ENCODE results near the gene FBXL4.

The FBXL4 gene

DNA sequence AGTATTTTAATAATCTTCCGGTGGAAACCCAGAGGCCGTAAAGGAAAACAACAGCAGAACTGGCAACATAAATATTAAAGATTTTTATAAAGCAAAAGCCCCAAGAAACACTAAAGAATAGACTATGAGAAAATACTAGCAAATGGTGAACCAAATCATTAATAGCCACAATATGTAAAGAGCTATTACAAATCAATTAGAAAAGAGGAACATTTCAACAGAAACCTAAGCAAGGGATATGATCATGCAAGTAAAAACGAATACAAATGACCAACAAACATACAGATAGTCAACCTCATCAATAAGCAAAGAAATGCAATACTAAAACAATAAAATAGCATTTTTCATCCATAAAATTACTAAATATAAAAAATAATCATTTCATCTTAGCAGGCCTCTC lies 3.6 kb downstream of the FBXL4 start:
- no peak overlapping the region for H2BK15ac ChIP-seq (ENCODE audit: low read depth, poor library complexity, severe bottlenecking)
- 83% methylated on average over 1 of the region's 3 CpGs for whole genome bisulfite sequencing
- no peak for DNase-seq
- H2AK5ac ChIP-seq (ENCODE audit: low read length, severe bottlenecking) = no peak overlapping the region
- no peak overlapping the region for H3K4me3 ChIP-seq (ENCODE audit: insufficient read depth in 1 of 2, low read depth in 1 of 2, low read length in 2 of 2)
- H4K8ac ChIP-seq (ENCODE audit: low read length) = no peak overlapping the region
- H3K18ac ChIP-seq (ENCODE audit: low read depth in 1 of 2, low read length in 2 of 2) = no peak overlapping the region
- peaks cover 12% of the 10 kb centered on the region for H3K9me3 ChIP-seq (ENCODE audit: control insufficient read depth, low read length)
- no peaks in the 10 kb centered on the region for H3K27me3 ChIP-seq (ENCODE audit: control insufficient read depth in 1 of 2, insufficient read depth in 1 of 2, low read length in 2 of 2)
- H3K4me2 ChIP-seq (ENCODE audit: low read length, poor library complexity, severe bottlenecking) = no peak overlapping the region
- no peak overlapping the region for H2BK5ac ChIP-seq (ENCODE audit: low read depth, low read length, poor library complexity, severe bottlenecking)
- no peak overlapping the region for H2BK12ac ChIP-seq (ENCODE audit: low read length in 2 of 2)
- no peak overlapping the region for H3K27ac ChIP-seq (ENCODE audit: low read length, poor library complexity, severe bottlenecking)
- H3K79me1 ChIP-seq (replicated peaks; ENCODE audit: low read length, poor library complexity, severe bottlenecking) = peaks cover 7% of the 10 kb centered on the region
- H2AFZ ChIP-seq (ENCODE audit: low read depth, low read length) = no peak overlapping the region
- H3K9ac ChIP-seq (ENCODE audit: low read length) = no peak overlapping the region
- no peak overlapping the region for H3K14ac ChIP-seq (ENCODE audit: low read length in 2 of 2)
- H3K36me3 ChIP-seq (ENCODE audit: control insufficient read depth in 1 of 2, insufficient read depth in 2 of 2, low read depth in 1 of 2, low read length in 2 of 2) = no peaks in the 10 kb centered on the region
- H4K91ac ChIP-seq (ENCODE audit: low read length) = no peak overlapping the region
- peaks cover 2% of the 10 kb centered on the region for H3K4me1 ChIP-seq (ENCODE audit: control insufficient read depth, insufficient read depth, low read depth, low read length)
- no peak overlapping the region for H2BK120ac ChIP-seq (ENCODE audit: low read depth, low read length)
- H3K23ac ChIP-seq (ENCODE audit: low read length in 2 of 2) = no peak overlapping the region
- no peak overlapping the region for H3K4ac ChIP-seq (ENCODE audit: low read depth in 1 of 2, low read length in 2 of 2)

DNA sequence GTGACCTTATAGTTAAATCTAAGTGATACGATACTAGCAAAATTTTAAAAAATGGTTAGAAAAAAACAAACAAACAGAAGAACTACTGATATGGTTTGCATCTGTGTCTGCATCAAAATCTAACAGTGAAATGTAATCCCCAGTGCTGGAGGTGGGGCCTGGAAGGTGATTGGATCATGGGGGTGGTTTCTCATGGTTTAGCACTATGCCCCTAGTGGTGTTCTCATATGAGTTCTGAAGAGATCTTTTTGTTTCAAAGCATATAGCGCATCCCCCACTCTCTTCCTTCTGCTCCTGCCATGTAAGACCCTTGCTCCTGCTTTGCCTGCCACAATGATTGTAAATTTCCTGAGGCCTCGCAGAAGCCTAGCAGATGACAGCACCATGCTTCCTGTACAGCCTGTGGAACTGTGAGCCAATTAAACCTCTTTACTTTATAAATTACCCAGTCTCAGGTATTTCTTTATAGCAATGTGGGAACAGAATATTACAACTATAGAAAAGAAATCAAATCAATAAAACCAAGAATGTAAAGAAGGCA lies 5.4 kb downstream of the FBXL4 start:
- Histone ChIP-seq H3K9ac (ENCODE audit: low read length) (no peak overlapping the region), H3K9me3 (ENCODE audit: control insufficient read depth, low read length) (peaks cover 14% of the 10 kb centered on the region), H3K4ac (ENCODE audit: low read depth in 1 of 2, low read length in 2 of 2) (no peak overlapping the region), H3K18ac (ENCODE audit: low read depth in 1 of 2, low read length in 2 of 2) (no peak overlapping the region), H3K4me3 (ENCODE audit: insufficient read depth in 1 of 2, low read depth in 1 of 2, low read length in 2 of 2) (no peak overlapping the region), H3K23ac (ENCODE audit: low read length in 2 of 2) (no peak overlapping the region), H3K79me1 (replicated peaks; ENCODE audit: low read length, poor library complexity, severe bottlenecking) (peaks cover 12% of the 10 kb centered on the region), H2BK12ac (ENCODE audit: low read length in 2 of 2) (no peak overlapping the region), H3K27ac (ENCODE audit: low read length, poor library complexity, severe bottlenecking) (no peak overlapping the region), H3K14ac (ENCODE audit: low read length in 2 of 2) (no peak overlapping the region), H3K4me2 (ENCODE audit: low read length, poor library complexity, severe bottlenecking) (no peak overlapping the region), H2BK15ac (ENCODE audit: low read depth, poor library complexity, severe bottlenecking) (no peak overlapping the region), H2BK5ac (ENCODE audit: low read depth, low read length, poor library complexity, severe bottlenecking) (no peak overlapping the region), H3K36me3 (ENCODE audit: control insufficient read depth in 1 of 2, insufficient read depth in 2 of 2, low read depth in 1 of 2, low read length in 2 of 2) (no peaks in the 10 kb centered on the region), H3K4me1 (ENCODE audit: control insufficient read depth, insufficient read depth, low read depth, low read length) (peaks cover 2% of the 10 kb centered on the region), H3K27me3 (ENCODE audit: control insufficient read depth in 1 of 2, insufficient read depth in 1 of 2, low read length in 2 of 2) (no peaks in the 10 kb centered on the region), H2AFZ (ENCODE audit: low read depth, low read length) (no peak overlapping the region), H2BK120ac (ENCODE audit: low read depth, low read length) (no peak overlapping the region), H4K91ac (ENCODE audit: low read length) (no peak overlapping the region), H4K8ac (ENCODE audit: low read length) (no peak overlapping the region), H2AK5ac (ENCODE audit: low read length, severe bottlenecking) (no peak overlapping the region)
- WGBS = 100% methylated on average over 2 of the region's 3 CpGs
- DNase-seq = no peak

DNA sequence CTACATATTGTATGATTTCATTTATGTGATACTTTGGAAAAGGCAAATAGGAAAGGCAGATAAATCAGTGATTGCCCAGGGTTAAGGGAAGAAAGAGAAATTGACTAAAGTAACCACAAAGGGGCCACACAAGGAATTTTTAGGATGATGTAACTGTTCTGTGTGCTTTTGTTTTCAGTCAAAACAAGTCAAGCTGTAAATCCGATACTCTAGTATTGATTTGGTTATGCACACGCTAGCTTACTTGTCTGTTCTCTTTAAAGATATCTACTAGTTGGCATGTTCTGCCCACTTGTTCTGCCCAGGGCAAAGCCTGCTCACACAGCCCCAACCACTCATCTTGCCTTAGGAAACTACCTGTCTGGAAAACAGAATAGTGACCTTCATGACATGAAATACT lies 6.4 kb downstream of the FBXL4 start:
- no peak overlapping the region for H3K27ac ChIP-seq (ENCODE audit: low read length, poor library complexity, severe bottlenecking)
- no peaks in the 10 kb centered on the region for H3K36me3 ChIP-seq (ENCODE audit: control insufficient read depth in 1 of 2, insufficient read depth in 2 of 2, low read depth in 1 of 2, low read length in 2 of 2)
- no peak overlapping the region for H2BK5ac ChIP-seq (ENCODE audit: low read depth, low read length, poor library complexity, severe bottlenecking)
- no peak overlapping the region for H3K23ac ChIP-seq (ENCODE audit: low read length in 2 of 2)
- no peak overlapping the region for H2AK5ac ChIP-seq (ENCODE audit: low read length, severe bottlenecking)
- no peak overlapping the region for H4K91ac ChIP-seq (ENCODE audit: low read length)
- DNase-seq = no peak
- peak overlapping the region; percentile 13 for H3K4me2 ChIP-seq (ENCODE audit: low read length, poor library complexity, severe bottlenecking)
- WGBS = 100% methylated on average over 2 of the region's 2 CpGs
- no peak overlapping the region for H3K4me3 ChIP-seq (ENCODE audit: insufficient read depth in 1 of 2, low read depth in 1 of 2, low read length in 2 of 2)
- no peak overlapping the region for H4K8ac ChIP-seq (ENCODE audit: low read length)
- H3K9ac ChIP-seq (ENCODE audit: low read length) = no peak overlapping the region
- no peak overlapping the region for H3K4ac ChIP-seq (ENCODE audit: low read depth in 1 of 2, low read length in 2 of 2)
- no peak overlapping the region for H2BK120ac ChIP-seq (ENCODE audit: low read depth, low read length)
- H2AFZ ChIP-seq (ENCODE audit: low read depth, low read length) = no peak overlapping the region
- H3K79me1 ChIP-seq (replicated peaks; ENCODE audit: low read length, poor library complexity, severe bottlenecking) = peaks cover 16% of the 10 kb centered on the region
- no peak overlapping the region for H2BK12ac ChIP-seq (ENCODE audit: low read length in 2 of 2)
- H3K9me3 ChIP-seq (ENCODE audit: control insufficient read depth, low read length) = peaks cover 14% of the 10 kb centered on the region
- no peak overlapping the region for H2BK15ac ChIP-seq (ENCODE audit: low read depth, poor library complexity, severe bottlenecking)
- peaks cover 2% of the 10 kb centered on the region for H3K4me1 ChIP-seq (ENCODE audit: control insufficient read depth, insufficient read depth, low read depth, low read length)
- H3K18ac ChIP-seq (ENCODE audit: low read depth in 1 of 2, low read length in 2 of 2) = no peak overlapping the region
- H3K27me3 ChIP-seq (ENCODE audit: control insufficient read depth in 1 of 2, insufficient read depth in 1 of 2, low read length in 2 of 2) = no peaks in the 10 kb centered on the region
- no peak overlapping the region for H3K14ac ChIP-seq (ENCODE audit: low read length in 2 of 2)

DNA sequence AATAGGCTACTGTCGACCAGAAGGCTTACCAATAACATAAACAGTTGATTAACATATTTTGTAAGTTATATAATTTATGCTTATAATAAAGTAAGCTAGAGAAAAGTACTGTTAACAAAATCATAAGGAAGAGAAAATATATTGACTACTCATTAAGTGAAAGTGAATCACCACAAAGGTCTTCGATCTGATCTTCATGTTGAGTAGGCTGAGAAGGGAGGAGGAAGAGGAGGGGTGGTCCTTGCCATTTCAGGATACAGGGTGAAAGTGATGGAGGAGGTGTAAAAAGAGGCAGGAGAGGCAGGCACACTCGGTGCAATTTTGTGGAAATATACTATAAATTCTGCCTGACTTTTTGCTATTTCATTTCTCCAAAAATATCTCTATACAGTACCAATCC lies 10.4 kb downstream of the FBXL4 start:
- H2BK12ac ChIP-seq (ENCODE audit: low read length in 2 of 2) = no peak overlapping the region
- H3K4me3 ChIP-seq (ENCODE audit: insufficient read depth in 1 of 2, low read depth in 1 of 2, low read length in 2 of 2) = no peak overlapping the region
- H3K18ac ChIP-seq (ENCODE audit: low read depth in 1 of 2, low read length in 2 of 2) = no peak overlapping the region
- H2BK15ac ChIP-seq (ENCODE audit: low read depth, poor library complexity, severe bottlenecking) = no peak overlapping the region
- no peak overlapping the region for H3K4ac ChIP-seq (ENCODE audit: low read depth in 1 of 2, low read length in 2 of 2)
- no peak overlapping the region for H2AFZ ChIP-seq (ENCODE audit: low read depth, low read length)
- no peak overlapping the region for H2BK5ac ChIP-seq (ENCODE audit: low read depth, low read length, poor library complexity, severe bottlenecking)
- WGBS = 100% methylated on average over 1 of the region's 3 CpGs
- no peak overlapping the region for H3K27ac ChIP-seq (ENCODE audit: low read length, poor library complexity, severe bottlenecking)
- peaks cover 0 to 2% of the 10 kb centered on the region in 2 experiments for H3K36me3 ChIP-seq (ENCODE audit: control insufficient read depth in 1 of 2, insufficient read depth in 2 of 2, low read depth in 1 of 2, low read length in 2 of 2)
- H4K8ac ChIP-seq (ENCODE audit: low read length) = no peak overlapping the region
- no peak overlapping the region for H4K91ac ChIP-seq (ENCODE audit: low read length)
- no peak overlapping the region for H2AK5ac ChIP-seq (ENCODE audit: low read length, severe bottlenecking)
- no peak overlapping the region for H3K23ac ChIP-seq (ENCODE audit: low read length in 2 of 2)
- peaks cover 18% of the 10 kb centered on the region for H3K79me1 ChIP-seq (replicated peaks; ENCODE audit: low read length, poor library complexity, severe bottlenecking)
- H3K14ac ChIP-seq (ENCODE audit: low read length in 2 of 2) = no peak overlapping the region
- no peak overlapping the region for H3K9ac ChIP-seq (ENCODE audit: low read length)
- no peak overlapping the region for H2BK120ac ChIP-seq (ENCODE audit: low read depth, low read length)
- peaks cover 14% of the 10 kb centered on the region for H3K9me3 ChIP-seq (ENCODE audit: control insufficient read depth, low read length)
- DNase-seq = no peak
- no peak overlapping the region for H3K4me2 ChIP-seq (ENCODE audit: low read length, poor library complexity, severe bottlenecking)
- H3K27me3 ChIP-seq (ENCODE audit: control insufficient read depth in 1 of 2, insufficient read depth in 1 of 2, low read length in 2 of 2) = no peaks in the 10 kb centered on the region
- H3K4me1 ChIP-seq (ENCODE audit: control insufficient read depth, insufficient read depth, low read depth, low read length) = peaks cover 2% of the 10 kb centered on the region
